ENCODE results near the gene RFFL.
"Not testable (repeated sequence)": the region's sequence is repeated elsewhere in the genome, so short reads cannot be mapped to it uniquely, and the experiment has no call there.

The RFFL gene

DNA sequence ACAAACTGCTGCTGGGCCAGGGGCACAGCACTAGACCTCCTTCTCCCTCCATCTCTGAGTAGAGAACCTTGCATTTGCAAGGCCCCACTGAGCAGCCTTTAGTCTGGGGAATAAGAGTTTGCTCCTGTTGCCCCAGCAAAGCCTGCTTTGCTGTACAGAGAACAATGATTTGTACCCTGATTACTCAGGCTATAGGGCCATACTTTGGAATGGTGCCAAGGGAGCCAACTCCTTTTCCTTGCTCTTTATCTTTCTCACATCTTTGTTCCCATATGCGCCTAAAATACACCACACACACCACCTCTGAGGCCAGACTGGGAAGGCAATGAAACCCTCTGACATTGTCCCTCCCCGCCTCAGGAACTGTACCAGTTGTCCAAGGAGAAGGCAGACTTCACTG is 62.0 kb downstream of the RFFL start:
- no peak for FAIRE-seq

DNA sequence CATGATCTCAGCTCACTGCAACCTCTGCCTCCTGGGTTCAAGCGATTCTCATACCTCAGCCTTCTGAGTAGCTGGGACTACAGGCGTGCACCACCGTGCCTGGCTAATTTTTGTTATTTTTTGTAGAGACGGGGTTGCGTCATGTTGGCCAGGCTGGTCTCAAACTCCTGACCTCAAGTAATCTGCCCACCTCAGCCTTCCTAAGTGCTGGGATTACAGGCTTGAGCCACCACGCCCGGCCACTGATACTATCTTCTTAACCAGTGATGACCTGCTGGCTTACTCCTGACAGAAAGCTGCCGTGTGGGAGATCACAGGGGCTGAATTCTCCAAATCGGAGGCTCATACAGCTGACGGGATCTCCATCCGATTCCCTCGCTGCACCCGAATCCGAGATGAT is 62.5 kb downstream of the RFFL start:
- not testable (repeated sequence) for FAIRE-seq

DNA sequence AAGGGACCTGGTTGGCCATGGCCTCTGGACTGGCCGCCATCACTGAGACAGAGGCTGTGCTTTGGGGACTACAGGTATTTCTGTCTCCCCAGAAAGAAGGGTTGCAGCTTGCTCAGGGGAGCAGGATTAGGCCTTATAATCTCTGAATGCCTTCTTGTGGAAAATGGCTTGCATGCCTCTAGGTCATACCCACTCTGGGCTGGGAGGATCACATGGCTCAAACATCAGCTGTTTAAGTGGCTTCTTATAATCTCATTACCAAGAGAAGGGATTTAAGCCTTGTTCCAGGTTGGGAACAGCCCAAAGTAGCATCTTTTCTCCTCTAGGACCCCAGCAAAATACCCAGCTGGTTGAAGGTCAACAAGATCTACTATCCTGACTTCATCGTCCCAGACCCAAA is 64.1 kb downstream of the RFFL start:
- no peak for FAIRE-seq

DNA sequence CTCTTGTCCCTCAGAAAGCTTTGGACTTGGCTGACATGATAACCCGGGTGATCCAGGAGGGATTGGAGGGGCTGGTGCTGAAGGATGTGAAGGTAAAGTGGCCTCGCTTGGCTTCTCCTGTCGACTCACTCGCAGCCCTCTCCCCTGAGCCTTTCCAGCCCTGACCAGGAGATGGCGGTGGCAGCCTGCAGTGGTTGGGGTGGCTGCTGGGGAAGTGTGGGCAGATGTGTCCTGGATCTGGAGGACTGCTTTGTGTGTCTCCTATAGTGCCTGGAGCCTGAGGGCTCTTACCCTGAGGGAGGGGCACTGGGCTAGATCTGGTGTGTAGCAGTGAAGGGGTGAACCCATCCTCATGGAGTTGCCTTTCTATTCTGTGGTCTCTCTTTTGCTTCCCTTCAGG is 65.3 kb downstream of the RFFL start:
- FAIRE-seq, result no peak

DNA sequence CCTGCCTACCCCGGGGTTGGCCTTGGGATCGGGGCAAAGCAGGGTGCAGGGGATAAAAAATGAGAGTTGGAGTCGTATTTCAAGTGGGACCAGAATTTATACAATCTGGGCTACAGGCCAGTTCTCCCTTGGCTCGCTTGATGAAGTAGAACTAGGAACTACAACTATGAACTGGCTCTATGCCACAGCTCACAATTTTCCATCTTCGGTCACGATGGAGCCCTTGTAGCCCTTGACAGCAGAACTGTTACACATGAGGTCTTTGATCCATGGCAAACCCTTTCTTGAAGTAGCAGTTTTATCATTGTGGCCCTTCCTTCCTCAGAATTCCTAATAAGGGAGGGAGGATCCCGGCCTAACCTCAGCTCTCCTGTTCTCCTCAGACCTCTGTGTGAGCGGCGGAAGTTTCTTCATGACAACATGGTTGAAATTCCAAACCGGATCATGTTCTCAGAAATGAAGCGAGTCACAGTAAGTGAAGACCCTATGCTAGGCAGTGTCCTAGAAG is 66.1 kb downstream of the RFFL start:
- no peak for FAIRE-seq

DNA sequence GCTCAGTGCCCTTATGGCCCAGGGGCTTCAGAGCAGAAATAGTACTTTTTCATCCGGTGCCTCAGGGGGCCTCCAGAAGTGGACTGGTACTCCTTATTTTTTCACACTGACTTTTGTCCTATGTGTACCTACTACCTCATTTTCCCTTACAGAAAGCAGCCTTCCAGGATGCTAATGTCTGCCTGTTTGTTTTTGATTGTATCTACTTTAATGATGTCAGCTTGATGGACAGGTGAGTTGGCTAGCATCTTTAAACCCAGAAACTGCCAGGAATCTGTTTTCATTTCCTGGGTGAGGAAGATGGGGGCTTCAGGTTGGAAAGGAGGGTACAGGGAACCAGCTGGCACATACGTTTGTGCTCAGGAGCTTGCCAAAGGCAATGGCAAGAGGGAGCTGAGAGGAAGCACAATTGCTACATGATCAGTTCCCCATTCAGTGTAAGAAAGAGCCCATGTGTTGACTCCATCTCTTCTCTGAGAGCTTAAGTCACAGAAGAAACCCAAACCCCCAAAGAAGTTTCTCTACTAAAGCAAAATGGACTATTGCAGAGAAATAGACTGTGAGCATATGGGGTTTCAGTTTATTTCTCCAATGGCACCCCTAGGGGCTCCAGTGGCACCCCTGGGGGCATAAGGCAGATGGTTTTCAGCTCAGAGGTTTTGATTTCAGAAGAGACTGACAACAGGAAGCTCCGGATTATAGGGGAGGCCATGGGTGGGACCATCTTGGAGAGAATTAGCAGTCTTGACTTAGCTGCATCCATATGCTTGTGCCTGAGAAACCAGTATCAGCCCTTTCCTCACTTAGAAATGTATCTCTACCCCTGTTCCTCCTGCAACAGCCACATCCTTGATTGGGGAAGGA is 66.9 kb downstream of the RFFL start:
- FAIRE-seq, result no peak

DNA sequence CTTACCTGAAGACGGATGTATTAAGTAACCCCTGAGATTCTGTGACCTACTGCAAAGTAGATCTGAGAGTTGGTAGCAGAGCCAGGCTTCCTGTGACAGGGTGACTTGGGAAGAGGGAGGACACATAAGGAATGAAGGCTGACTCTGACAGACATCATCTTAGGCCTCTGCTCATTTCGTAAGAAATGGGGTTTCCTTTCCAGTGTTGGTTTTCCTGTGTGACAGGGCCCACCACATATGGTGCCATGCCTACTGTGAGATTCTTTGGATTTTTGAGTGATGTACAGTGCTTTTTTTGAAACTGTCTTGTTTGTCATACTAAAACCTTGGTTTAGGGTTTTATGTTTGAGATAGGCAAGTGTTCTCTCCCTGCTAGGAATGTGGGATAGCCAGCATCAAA is 70.5 kb downstream of the RFFL start:
- no peak for FAIRE-seq

DNA sequence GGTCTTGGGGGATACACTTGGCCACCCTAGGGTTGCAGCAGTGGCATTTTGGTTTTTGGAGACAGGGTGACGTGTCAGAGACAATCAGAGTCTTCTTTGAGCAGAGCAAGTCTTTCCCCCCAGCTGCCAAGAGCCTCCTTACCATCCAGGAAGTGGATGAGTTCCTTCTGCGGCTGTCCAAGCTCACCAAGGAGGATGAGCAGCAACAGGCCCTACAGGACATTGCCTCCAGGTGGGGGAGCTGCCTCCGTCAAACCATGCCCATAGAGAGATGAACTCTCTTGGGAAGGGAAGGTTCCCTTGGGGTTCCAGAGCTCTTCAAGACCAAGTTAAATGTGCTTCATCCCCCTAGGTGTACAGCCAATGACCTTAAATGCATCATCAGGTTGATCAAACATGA is 71.9 kb downstream of the RFFL start:
- FAIRE-seq, result no peak

DNA sequence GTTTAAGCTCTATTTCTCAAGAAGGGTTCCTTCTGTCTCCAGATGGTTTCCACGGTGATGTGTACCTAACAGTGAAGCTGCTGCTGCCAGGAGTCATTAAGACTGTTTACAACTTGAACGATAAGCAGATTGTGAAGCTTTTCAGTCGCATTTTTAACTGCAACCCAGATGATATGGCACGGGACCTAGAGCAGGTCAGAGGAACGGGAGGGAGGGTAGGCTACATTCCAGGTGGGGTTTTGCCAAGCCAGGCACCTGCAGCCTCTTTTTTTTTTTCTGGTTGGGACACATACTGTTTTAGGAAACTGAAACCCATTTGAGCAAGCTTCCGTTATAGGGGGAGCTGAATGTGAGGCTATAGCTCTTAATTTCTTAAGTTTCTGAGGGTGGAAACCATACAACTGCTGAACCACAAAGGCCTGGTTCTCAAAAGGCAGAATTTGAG is 72.6 kb downstream of the RFFL start:
- FAIRE-seq, result no peak

DNA sequence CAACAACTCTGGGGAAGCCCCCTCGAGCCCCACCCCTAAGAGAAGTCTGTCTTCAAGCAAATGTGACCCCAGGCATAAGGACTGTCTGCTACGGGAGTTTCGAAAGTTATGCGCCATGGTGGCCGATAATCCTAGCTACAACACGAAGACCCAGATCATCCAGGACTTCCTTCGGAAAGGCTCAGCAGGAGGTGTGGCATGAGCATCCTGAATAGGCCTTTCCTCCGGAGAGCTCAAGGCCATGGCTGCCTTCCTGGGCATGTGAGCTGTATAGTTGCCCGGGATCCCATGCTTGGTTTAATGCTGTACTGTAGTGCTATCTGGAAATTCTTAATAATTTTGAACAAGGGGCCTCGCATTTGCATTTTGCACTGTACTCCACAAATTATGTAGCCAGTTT is 74.0 kb downstream of the RFFL start:
- FAIRE-seq, result no peak

DNA sequence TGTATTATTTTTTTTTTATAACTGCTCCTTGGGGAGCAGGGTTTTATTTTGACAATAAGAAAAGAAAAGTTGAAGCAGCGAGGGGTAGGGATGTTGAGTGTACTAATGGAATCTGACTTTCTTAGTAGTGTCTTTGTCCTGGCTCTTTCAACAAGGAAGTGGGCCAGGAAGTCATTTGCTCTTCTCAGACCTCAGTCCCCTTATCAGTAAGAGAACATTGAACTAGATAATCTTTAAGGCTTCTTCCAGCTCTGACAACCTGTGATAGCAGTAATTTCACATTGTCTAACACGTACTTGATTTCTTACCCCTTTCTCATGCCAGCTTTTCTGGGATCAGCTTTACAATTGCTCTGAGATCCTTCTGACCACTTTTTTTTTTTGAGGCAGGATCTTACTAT is 74.9 kb downstream of the RFFL start:
- FAIRE-seq, result no peak

DNA sequence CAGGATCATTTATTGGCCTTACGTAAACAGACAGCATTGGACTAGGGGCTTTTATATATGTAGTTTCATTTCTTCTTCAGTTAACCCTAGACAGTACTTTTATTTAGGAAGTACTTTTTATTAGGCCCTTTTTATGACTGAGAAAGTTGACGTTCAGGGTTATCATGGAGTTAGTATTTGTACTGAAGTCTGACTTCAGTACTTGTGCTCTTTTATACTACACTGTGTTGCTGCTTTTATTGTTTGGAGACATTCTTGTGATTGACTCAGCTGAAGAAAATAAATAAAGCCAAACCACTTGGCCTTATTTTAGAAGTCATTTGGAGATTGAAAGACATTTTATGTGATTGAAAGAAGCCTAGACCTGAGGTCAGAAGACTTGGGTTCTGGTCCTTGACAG is 76.3 kb downstream of the RFFL start:
- no peak for FAIRE-seq

DNA sequence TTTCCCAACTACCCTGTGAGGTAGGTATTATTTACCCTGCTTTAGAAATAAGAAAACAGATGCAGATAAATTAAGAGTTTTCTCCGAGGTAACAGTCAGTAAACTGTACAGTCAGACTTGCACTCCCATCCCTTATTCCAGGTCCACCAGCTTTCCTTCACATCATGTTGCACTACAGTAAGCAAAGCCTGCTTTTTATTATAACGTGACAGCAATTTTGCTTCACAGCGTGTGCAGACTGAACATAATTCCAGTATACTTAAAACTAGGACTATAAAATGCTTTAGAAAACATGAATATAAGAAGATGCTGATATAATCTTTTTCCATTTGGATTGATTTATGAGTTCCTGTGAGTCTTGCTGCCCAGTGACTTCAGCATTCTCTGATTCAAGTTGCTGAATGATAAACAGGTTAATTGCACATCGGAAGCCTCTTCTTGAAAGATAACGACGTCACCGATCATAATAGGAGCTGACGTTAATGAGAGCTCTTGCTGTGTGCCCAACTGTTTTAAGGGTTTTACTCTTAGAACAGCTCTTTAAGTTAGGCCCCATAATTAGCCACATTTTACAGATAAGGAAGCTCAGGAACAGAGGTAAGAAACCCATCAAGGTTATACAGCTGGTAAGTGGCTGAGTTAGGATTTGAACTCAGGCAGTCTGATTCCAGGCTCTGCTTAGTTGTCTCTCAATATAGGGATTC is 81.8 kb downstream of the RFFL start:
- FAIRE-seq, result no peak

DNA sequence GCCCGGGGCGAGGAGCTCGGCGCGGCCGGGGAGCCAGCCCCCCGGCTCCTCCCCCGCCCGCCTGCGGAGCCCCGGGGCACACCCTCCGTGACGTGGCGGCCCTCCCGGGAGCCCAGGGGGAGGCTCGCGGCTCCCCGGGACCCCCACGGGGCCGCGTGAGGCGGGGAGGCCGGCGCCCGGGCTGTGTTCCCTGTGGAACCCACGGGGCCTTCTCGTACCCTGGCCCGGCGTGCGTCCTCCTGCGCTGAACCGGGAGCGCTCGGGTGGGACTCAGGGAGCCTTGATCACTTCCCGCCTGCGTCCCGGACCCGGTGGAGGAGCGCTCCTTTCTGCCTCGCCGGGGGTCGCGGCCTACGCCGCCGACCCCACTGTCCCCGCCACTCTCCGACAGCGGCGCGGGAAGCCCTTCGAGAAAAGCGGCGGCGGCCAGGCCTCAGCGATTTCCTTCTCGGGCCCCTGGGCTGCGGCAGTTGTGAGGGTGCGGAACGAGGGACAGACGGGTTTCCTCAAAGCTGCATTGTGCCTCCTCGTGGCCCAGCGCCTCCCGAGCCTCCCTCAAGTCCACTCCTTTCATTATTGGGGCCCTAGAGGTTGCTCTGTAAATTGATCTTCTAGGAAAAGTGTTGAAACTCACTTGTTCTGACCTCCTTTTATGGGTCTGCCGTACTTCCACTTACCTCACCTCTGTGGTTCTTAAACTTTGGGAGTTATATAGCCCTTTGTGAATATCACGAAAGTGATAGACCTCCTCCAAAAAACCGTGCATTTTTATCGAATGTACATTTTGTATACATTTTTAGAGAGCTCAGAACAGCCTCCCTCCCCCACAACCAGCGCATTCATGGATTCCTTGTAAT is 82.6 kb downstream of the RFFL start:
- no peak for FAIRE-seq

DNA sequence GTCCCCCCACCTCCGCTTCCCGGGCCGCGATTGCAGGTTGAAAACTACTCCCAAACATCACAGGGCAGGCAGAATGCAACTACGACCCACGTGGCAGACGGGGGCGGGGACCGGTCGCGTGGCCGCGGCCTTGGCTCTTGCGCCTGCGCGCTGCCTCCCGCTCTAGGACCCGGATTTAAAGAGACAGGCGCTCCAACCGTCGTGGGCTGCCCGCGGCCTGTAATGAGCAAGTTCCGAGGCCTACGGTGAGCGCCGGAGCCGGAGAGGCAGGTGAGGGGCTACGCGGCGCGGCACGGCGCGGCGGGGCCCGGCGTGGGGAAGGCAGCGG is 83.2 kb downstream of the RFFL start, which contains the start of gene LIG3:
Gene LIG3, plus strand, starts transcription at position 160 of the 328 bp plus-strand sequence. CDS start 2,494 bp downstream, outside the sequence.
- FAIRE-seq, result no peak

DNA sequence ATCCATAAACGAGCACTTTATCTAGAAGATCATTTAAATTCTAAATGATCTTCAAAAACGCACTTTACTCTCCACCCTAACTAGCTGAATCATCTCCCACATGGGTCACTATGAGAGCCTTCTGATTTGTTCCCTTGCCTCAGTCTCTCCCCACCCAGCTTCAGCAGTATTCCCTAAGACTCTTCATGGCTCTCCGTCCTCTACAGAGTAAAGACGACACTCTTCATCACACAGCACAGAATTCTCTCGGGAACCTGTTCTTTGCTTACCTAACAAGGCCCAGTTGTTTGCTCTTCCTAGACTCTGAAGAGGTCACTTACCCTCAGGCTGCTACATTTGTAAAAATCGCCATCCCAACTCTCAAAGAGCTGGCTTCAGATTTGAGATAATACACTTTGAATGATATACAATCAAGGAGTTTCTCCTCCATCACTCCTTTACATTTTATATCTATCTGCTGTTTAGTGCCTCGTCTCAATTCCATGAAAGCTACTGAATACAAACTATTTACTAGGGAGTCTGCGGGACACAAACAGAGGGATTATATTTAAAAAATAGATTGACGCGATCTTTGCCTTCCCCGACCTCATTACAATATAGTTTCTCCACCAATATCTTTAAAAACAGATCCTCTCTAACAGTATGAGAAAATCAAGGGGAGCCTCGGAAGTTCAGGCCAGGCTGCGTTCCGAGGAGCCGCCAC is 83.7 kb downstream of the RFFL start:
- no peak for FAIRE-seq

DNA sequence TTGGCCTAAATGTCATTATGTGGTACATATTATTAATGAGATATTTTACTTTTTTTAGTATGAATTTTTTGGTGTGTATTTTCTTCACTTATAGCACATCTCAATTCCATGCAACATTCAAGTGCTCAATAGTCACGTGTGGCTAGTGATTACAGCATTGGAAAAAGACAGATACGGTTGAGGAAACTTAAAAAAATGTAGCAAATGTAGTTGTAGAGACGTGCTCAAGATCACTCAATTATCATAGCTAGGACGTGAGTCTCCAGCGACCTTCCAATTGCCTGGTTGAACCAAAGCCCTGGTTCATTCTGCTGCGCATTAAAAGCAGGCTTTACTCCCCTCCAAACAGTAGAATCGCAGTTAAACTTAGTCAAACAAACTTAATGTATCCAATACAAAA is 84.4 kb downstream of the RFFL start:
- FAIRE-seq, result no peak

DNA sequence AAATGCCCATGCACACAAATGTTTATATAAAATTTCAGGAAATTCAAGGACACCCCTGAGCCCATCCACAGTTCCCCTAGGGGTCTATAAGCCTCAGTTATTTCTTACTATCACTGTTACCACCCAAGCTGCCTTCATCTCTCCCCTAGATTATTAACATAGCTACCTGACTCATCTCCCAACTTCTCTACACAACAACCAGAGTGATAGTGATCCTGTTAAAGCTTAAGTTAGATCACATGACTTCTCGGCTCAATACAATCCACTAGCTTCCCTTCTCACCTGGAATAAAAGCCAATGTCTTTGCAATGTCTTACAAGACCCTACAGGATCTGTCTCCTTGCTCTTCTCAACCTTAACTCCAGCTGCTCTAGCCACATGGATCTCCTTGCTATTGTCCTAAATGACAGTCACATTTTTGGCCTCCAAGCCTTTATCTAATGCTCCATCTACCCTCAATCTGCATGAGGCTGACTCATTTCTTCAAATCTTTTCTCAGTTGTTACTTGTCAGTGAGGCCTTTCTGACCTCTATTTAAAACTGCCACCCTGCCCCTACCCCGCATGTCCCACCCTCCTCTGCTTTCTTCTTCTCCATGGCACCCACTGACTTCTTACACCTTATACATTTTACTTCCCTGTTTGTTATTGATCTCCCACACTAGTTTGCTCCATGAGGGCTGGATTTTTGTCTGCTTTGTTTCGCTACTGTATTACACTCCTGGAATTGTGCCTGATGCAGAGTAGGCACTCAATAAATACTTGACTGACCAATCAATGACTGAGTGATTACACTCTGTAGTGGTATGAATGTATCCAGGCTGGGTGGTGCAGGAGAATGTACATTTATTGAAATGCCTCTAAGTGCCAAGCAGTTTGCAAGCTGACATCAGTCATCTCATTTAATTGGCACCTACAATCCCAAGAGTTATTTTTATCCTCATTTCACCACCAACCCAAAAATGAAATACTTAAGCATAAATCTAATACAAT is 88.4 kb downstream of the RFFL start:
- FAIRE-seq, result no peak

DNA sequence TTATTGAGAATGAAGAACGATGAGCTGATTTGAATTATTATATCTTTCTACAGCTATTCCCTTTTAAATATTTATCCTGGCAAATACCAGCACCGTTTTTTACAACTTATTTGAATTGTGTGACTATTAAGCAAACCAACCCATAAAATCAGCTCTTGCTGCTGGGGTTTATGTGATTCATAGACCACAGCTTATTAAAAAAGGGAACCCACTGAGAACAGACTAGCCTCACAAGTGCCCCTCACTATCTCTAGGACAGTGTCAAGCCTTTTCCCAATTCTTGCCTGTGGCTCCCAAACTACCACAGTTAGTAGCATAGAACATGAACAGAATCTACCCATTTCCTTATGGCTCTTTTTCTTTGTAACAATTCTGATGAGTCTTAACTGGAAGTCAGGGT is 89.3 kb downstream of the RFFL start:
- no peak for FAIRE-seq

DNA sequence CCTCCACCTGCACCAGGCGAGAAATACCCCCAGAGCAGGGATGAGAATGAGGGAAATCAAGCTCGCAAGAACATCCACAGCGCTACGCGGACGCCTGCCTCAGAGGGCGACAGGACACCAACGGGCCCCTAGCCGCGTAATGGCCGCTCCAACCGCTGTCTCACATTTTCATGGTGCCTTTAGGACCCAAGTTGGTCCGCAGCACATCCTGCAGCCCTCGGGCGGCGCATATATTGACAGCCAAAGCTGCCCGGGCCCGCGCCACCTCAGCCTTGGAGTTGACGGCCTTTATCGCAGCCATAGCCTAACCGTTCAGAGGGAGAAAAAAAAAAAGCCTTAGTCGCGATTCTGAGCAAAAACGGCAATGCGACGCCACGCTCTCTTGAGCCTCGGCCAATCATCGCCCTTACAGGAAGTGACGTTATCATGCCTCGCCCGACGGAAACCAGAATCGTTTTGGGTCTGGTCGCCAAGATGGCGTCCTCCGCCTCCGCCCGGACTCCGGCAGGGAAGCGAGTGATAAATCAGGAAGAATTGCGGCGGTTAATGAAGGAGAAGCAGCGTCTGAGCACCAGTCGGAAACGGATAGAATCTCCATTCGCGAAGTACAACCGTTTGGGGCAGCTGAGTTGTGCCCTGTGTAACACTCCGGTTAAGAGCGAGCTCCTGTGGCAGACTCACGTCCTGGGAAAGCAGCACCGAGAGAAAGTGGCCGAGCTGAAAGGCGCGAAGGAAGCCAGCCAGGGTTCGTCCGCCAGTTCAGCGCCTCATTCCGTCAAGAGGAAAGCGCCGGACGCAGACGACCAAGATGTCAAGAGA is 102.2 kb downstream of the RFFL start, which contains the start of the genes CCT6B and ZNF830:
Gene CCT6B, minus strand, starts transcription at position 368 of the 819 bp plus-strand sequence. Its CDS starts 67 bp downstream, at position 301.
Gene ZNF830, plus strand, starts transcription at position 448 of the 819 bp plus-strand sequence. Its CDS starts 27 bp downstream, at position 475.
- FAIRE-seq, result peak; percentile 62
